Neural progenitor cell (in vitro differentiated cells): ENCODE data around the gene GDF15. TPM values are rescaled to one million over a fixed set of nuclear protein-coding genes. Genes with fewer than 3 reads are reported as not detected.

Source experiments
- DNase-seq: peaks from one replicate; pipeline ENCODE4 v3.0.0-alpha.2; 2016; ENCODE audit warnings: low spot score
- H2AFZ ChIP-seq: fragments of 200-600 bp; sonication (generic); replicated peaks from 2 replicates; pipeline ENCODE4 v1.6.1; 2016; ENCODE audit warnings: antibody characterized with exemption
- H3F3A ChIP-seq: fragments of 200-600 bp; sonication (generic); 2 replicates; pipeline ENCODE4 v1.6.1; 2016; ENCODE audit warnings: antibody characterized with exemption, low read depth
- H3K27ac ChIP-seq: fragments of 200-600 bp; sonication (generic); 2 replicates; pipeline ENCODE4 v1.5.1; 2016; ENCODE audit warnings: mild to moderate bottlenecking
- H3K27me3 ChIP-seq: fragments of 200-600 bp; sonication (generic); 2 replicates; pipeline ENCODE4 v1.6.1; 2016; ENCODE audit warnings: mild to moderate bottlenecking, moderate library complexity
- H3K36me3 ChIP-seq: fragments of 200-600 bp; sonication (generic); 2 replicates; pipeline ENCODE4 v1.5.1; 2016
- H3K4me1 ChIP-seq: fragments of 200-600 bp; sonication (generic); 2 replicates; pipeline ENCODE4 v1.6.1; 2016; ENCODE audit warnings: mixed run types
- H3K4me2 ChIP-seq: fragments of 200-600 bp; sonication (generic); 2 replicates; pipeline ENCODE4 v1.6.1; 2016
- H3K4me3 ChIP-seq: fragments of 200-600 bp; sonication (generic); 2 replicates; pipeline ENCODE4 v1.5.1; 2016
- H3K79me2 ChIP-seq: fragments of 200-600 bp; sonication (generic); 2 replicates; pipeline ENCODE4 v1.6.1; 2016; ENCODE audit warnings: low read depth
- H3K9ac ChIP-seq: fragments of 200-600 bp; sonication (generic); 2 replicates; pipeline ENCODE4 v1.6.1; 2016
- H3K9me3 ChIP-seq: fragments of 200-600 bp; sonication (generic); 2 replicates; pipeline ENCODE4 v1.5.1; 2016; ENCODE audit warnings: low read depth
- H4K20me1 ChIP-seq: fragments of 200-600 bp; sonication (generic); 2 replicates; pipeline ENCODE4 v1.6.1; 2016; ENCODE audit warnings: low read depth
- H3K27ac Mint-ChIP-seq: 3 replicates; pipeline ENCODE4 v1.8.0; 2021; ENCODE audit warnings: mixed read lengths
- H3K27me3 Mint-ChIP-seq: 2 replicates; pipeline ENCODE4 v1.8.0; 2022; ENCODE audit warnings: low read depth, mild to moderate bottlenecking, inconsistent platforms, moderate library complexity, mixed read lengths; ENCODE audit not compliant: insufficient read depth
- H3K36me3 Mint-ChIP-seq: 3 replicates; pipeline ENCODE4 v1.8.0; 2021; ENCODE audit warnings: mixed read lengths
- H3K4me1 Mint-ChIP-seq: 3 replicates; pipeline ENCODE4 v1.8.0; 2021; ENCODE audit warnings: mixed read lengths
- H3K4me3 Mint-ChIP-seq: 3 replicates; pipeline ENCODE4 v1.8.0; 2021; ENCODE audit warnings: mild to moderate bottlenecking, moderate library complexity, mixed read lengths
- H3K9me3 Mint-ChIP-seq: 3 replicates; pipeline ENCODE4 v1.8.0; 2020; ENCODE audit warnings: mixed read lengths
- CTCF ChIP-seq: fragments of 200-600 bp; sonication (generic); IDR thresholded peaks from 2 replicates; pipeline ENCODE4 v1.5.1; 2017; ENCODE audit warnings: antibody characterized with exemption, mild to moderate bottlenecking
- EZH2 ChIP-seq: fragments of 200-600 bp; sonication (generic); IDR thresholded peaks from 2 replicates; pipeline ENCODE4 v1.6.1; 2017; ENCODE audit warnings: antibody characterized with exemption, mild to moderate bottlenecking, moderate library complexity
- EZH2phosphoT487 ChIP-seq: fragments of 200-600 bp; sonication (generic); IDR thresholded peaks from 2 replicates; pipeline ENCODE4 v1.6.1; 2017; ENCODE audit warnings: antibody characterized with exemption
- total RNA-seq: library from RNA; depleted of rRNA; stranded (reverse); fragments of >200 nt; gene quantifications from 2 replicates; pipeline ENCODE4 v1.2.3, GENCODE V29; 2015; ENCODE audit warnings: low replicate concordance

The GDF15 gene
- total RNA-seq, 1 donor from 2014 or later: 0.19 TPM

GRCh38 chr19:18426416-18426767 is 40.4 kb downstream of the GDF15 start:
- H3K79me2 ChIP-seq: peaks cover 2% of the 10 kb centered on the region
- DNase-seq: no peak
- no peak overlapping the region for H3K4me3 ChIP-seq
- no peak overlapping the region for H3K4me3 Mint-ChIP-seq
- peaks cover 32% of the 10 kb centered on the region for H3F3A ChIP-seq
- H3K36me3 Mint-ChIP-seq: peaks cover 2% of the 10 kb centered on the region
- no peaks in the 10 kb centered on the region for H3K9me3 Mint-ChIP-seq
- no peak overlapping the region for H3K27ac Mint-ChIP-seq
- TF ChIP-seq EZH2phosphoT487: no peak
- TF ChIP-seq EZH2: no peak
- TF ChIP-seq CTCF: no peak
- no peak overlapping the region for H3K9ac ChIP-seq
- no peaks in the 10 kb centered on the region for H3K27me3 ChIP-seq
- H3K4me1 Mint-ChIP-seq: peaks cover 48% of the 10 kb centered on the region
- no peak overlapping the region for H3K27ac ChIP-seq
- peaks cover 4% of the 10 kb centered on the region for H3K27me3 Mint-ChIP-seq
- no peak overlapping the region for H2AFZ ChIP-seq
- no peaks in the 10 kb centered on the region for H3K9me3 ChIP-seq
- no peaks in the 10 kb centered on the region for H3K36me3 ChIP-seq
- peaks cover 45% of the 10 kb centered on the region for H3K4me1 ChIP-seq
- H4K20me1 ChIP-seq: peaks cover 36% of the 10 kb centered on the region
- H3K4me2 ChIP-seq: no peak overlapping the region

- peaks cover 31% of the 10 kb centered on the region for H4K20me1 ChIP-seq
- TF ChIP-seq EZH2 (no peak), CTCF (no peak)
- peaks cover 49% of the 10 kb centered on the region for H3K4me1 ChIP-seq
- no peaks in the 10 kb centered on the region for H3K9me3 Mint-ChIP-seq
- H3K27me3 Mint-ChIP-seq: peaks cover 4% of the 10 kb centered on the region
- no peaks in the 10 kb centered on the region for H3K79me2 ChIP-seq
- peaks cover 42% of the 10 kb centered on the region for H3K4me1 Mint-ChIP-seq
- no peaks in the 10 kb centered on the region for H3K27me3 ChIP-seq
- no peak overlapping the region for H2AFZ ChIP-seq
- peaks cover 37% of the 10 kb centered on the region for H3F3A ChIP-seq
- H3K27ac Mint-ChIP-seq: no peak overlapping the region
- H3K36me3 ChIP-seq: no peaks in the 10 kb centered on the region
- H3K36me3 Mint-ChIP-seq: peaks cover 2% of the 10 kb centered on the region
- H3K4me3 ChIP-seq: no peak overlapping the region
- H3K4me3 Mint-ChIP-seq: no peak overlapping the region
- H3K9me3 ChIP-seq: no peaks in the 10 kb centered on the region
- H3K4me2 ChIP-seq: no peak overlapping the region
- H3K27ac ChIP-seq: no peak overlapping the region
- no peak overlapping the region for H3K9ac ChIP-seq
- DNase-seq: no peak
Observed at GRCh38 chr19:18427080-18427742, 41.3 kb downstream of the GDF15 start.

- Mint-ChIP-seq H3K4me1 (peaks cover 42% of the 10 kb centered on the region), H3K36me3 (peaks cover 2% of the 10 kb centered on the region), H3K4me3 (no peak overlapping the region), H3K27me3 (peaks cover 6% of the 10 kb centered on the region), H3K9me3 (no peaks in the 10 kb centered on the region), H3K27ac (no peak overlapping the region)
- Histone ChIP-seq H2AFZ (no peak overlapping the region), H3K79me2 (no peaks in the 10 kb centered on the region), H3K9me3 (no peaks in the 10 kb centered on the region), H3K27ac (no peak overlapping the region), H4K20me1 (peaks cover 28% of the 10 kb centered on the region), H3K36me3 (no peaks in the 10 kb centered on the region), H3F3A (peaks cover 41% of the 10 kb centered on the region), H3K4me2 (no peak overlapping the region), H3K4me3 (no peak overlapping the region), H3K9ac (no peak overlapping the region), H3K4me1 (peaks cover 51% of the 10 kb centered on the region), H3K27me3 (no peaks in the 10 kb centered on the region)
- TF ChIP-seq CTCF (no peak), EZH2 (no peak), EZH2phosphoT487 (no peak)
- no peak for DNase-seq
Observed at GRCh38 chr19:18427743-18428113, 41.8 kb downstream of the GDF15 start.
